ENCODE measurements around the gene APBB1.
A peak's percentile ranks its signal among the peaks of the same experiment; 100 is the strongest.

Gene APBB1

GRCh38 chr11:6419009-6419631 is at the start of gene APBB1:
Gene APBB1 (minus strand): TSS chr11:6419094. CDS start chr11:6411347, 7,747 bp downstream.
- DNase-seq (ENCODE audit: low spot score), result no peak
- peak within 1 kb of the TSS; percentile 78 to 97 for H3K27ac ChIP-seq
- TF ChIP-seq CTCF (IDR thresholded peaks at IDR 0.05), result no peak
- H3K4me3 ChIP-seq, result peak within 1 kb of the TSS; percentile 90

GRCh38 chr11:6459099-6459450 is 40.2 kb upstream of the APBB1 start:
- Histone ChIP-seq H3K4me3 (no peak overlapping the region), H3K27ac (no peak overlapping the region)
- DNase-seq (ENCODE audit: low spot score), result no peak
- TF ChIP-seq CTCF (IDR thresholded peaks at IDR 0.05), result no peak

- Histone ChIP-seq H3K4me3 (no peak overlapping the region), H3K27ac (no peak overlapping the region)
- DNase-seq (ENCODE audit: low spot score), result no peak
- no peak for TF ChIP-seq CTCF (IDR thresholded peaks at IDR 0.05)
These were observed 39.6 kb upstream of the APBB1 start for GRCh38 chr11:6458352-6459098.

- no peak for TF ChIP-seq CTCF (IDR thresholded peaks at IDR 0.05)
- Histone ChIP-seq H3K27ac (no peak overlapping the region), H3K4me3 (no peak overlapping the region)
- no peak for DNase-seq (ENCODE audit: low spot score)
These were observed 38.9 kb upstream of the APBB1 start for GRCh38 chr11:6457581-6458320.

GRCh38 chr11:6456361-6457073 is 37.6 kb upstream of the APBB1 start:
- Histone ChIP-seq H3K4me3 (no peak overlapping the region), H3K27ac (no peak overlapping the region)
- no peak for DNase-seq (ENCODE audit: low spot score)
- TF ChIP-seq CTCF (IDR thresholded peaks at IDR 0.05), result no peak

GRCh38 chr11:6455070-6455469 is 36.2 kb upstream of the APBB1 start:
- DNase-seq (ENCODE audit: low spot score), result no peak
- Histone ChIP-seq H3K4me3 (no peak overlapping the region), H3K27ac (no peak overlapping the region)
- TF ChIP-seq CTCF (IDR thresholded peaks at IDR 0.05), result no peak
